Measurements from ENCODE around the gene CLEC4G.

The CLEC4G gene

DNA sequence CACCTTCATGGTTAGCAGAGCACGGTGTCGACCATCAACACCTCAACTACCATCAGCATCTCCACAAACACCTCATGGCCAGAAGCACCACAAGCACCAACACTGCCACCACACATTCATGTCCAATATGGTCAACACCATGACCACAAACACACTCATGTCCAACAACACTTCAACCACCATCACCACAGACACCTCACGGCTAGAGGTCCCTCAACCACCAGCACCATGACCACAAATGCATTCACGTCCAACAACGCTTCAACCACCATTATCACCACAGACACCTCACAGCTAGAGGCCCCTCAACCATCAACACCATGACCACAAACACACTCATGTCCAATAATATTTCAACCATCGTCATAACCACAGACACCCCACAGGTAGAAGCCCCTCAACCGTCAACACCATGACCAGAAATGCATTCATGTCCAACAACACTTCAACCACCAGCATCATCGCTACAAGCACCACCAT is 41.1 kb downstream of the CLEC4G start:
- no peak for DNase-seq

DNA sequence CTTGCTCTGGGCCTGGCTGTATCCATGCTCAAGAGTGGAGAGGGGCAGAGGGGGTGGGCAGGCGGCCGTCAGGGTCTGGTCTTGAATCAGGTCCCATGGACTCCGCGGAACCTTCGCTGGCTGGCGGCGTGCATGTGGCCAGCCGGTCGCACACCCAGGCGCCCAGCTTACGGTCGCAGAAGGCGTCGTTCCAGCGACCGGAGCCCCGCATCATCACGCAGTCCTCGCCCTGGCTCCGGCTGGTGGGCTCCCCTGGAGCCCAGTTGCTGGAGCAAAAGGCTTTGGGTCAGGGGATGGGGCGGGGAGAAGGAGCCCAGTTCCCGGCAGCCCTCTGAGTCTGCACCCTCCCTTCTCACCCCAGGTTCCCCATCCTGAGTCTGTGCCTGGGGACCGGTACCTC is 42.7 kb downstream of the CLEC4G start:
- DNase-seq, result no peak

DNA sequence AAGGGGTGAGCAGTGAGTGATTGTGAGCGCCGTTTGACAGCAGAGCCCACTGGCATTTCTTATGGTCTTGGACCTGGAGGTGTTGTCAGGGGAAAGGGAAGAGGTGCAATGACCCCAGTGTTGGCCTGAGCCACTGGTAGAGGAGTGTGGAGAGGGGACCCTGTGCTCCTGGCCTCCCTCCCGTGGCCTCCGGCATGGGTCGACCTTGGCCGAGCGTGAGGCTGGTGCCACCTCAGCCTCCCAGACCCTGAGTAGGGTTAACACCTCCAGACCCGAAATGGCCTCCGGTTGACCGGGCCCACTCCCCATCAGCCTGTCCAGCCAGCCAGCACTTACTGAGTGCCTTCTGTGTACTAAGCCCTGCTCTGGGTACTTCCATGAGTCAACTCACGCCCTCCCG is 44.7 kb downstream of the CLEC4G start:
- no peak for DNase-seq

DNA sequence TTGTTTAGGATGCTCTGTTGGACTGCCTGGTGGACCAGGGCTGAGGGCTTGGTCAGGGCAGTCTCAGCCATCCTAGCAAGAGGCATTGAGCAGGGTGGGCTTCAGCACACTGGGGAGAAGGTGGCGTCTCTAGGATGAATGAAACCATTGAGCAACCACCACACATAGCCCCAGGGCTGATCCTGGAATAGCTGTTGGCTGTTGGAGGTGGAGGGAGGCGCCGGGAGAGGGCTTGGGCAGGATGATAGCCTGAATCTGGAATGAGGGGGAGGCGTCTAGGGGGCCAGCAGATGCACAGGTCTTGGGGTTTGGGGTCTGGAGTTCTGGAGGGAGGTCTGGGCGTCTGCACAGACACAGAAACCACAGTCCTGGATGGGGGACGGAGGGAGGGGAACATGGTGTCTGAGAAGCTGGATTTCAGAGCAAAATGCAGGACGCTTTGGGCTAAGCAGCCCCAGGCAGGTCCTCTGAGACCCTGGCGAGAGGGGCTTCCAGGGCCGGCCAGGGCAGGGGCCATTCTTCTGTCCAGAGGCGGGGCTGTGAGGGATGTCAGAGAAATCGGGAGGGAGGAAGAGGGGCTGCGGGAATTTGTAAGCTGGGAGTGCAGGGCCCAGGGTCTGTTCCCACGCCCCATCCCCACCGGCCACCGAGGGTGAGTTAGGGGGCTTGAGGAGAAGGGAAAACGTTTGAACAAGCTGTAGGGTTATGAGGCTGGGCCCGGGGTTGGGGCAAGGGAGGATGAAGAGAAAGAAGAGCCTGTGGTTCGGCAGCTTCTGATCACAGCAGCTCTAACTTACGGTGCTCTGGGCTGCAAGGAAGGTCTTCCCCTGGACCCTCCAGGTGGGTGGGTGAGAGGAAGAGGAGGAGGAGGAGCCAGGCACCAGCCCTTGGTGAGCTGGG is 46.1 kb downstream of the CLEC4G start:
- no peak for DNase-seq

DNA sequence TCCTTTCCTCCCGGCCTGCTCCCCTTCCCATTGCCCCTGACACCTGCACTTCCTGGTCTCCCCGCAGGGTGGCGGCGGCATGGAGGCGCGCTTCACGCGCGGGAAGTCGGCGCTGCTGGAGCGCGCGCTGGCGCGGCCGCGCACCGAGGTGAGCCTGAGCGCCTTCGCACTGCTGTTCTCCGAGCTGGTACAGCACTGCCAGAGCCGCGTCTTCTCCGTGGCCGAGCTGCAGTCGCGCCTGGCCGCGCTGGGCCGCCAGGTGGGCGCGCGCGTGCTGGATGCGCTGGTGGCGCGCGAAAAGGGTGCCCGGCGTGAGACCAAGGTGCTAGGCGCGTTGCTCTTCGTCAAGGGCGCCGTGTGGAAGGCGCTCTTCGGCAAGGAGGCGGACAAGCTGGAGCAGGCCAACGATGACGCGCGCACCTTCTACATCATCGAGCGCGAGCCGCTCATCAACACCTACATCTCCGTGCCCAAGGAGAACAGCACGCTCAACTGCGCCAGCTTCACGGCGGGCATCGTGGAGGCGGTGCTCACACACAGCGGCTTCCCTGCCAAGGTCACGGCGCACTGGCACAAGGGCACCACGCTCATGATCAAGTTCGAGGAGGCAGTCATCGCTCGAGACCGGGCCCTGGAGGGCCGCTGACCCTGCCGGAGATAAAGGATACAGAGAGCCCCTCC is 49.6 kb downstream of the CLEC4G start:
- no peak for DNase-seq

DNA sequence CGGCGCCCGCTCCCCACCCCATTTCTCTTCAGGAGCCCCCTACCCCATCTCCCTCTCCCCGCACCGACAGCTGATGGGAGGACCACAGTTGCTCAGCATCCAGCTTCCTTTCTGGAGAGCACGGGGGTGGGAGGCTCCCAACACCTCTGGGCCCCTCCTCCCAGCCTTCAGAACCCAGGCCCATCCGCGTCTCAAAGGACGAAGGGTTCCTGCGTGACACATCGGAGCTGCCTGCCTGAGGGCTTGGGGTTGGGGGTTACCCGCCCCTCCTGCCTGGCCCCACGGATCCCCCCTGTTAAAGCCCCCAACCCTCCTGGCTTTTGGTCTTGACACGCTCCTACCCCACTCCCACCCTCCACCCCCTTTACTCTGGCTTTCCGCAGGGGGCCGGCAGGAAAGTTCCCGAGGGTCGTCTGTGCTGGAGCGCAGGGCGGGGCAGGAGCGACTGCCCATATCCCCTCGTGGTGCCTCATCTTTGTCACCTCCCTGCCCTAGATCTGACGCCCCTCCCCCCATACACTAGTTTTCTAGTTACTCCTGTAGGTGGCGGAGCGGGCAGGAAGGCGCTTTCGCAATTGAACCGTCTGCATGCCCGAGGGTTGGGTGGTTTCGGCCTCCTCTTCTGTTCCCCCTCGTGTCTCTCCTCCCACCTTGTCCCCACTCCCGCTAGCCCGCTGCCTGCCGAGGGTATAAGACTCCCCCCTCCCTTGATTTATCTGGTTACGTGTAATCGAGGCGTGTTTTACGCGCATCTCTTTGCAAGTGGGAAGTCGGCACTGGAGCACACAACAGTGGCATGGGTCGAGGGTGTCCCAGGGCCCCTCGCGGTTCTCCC is 50.4 kb downstream of the CLEC4G start:
- DNase-seq, result peak; percentile 69 to 86 (median 80)

DNA sequence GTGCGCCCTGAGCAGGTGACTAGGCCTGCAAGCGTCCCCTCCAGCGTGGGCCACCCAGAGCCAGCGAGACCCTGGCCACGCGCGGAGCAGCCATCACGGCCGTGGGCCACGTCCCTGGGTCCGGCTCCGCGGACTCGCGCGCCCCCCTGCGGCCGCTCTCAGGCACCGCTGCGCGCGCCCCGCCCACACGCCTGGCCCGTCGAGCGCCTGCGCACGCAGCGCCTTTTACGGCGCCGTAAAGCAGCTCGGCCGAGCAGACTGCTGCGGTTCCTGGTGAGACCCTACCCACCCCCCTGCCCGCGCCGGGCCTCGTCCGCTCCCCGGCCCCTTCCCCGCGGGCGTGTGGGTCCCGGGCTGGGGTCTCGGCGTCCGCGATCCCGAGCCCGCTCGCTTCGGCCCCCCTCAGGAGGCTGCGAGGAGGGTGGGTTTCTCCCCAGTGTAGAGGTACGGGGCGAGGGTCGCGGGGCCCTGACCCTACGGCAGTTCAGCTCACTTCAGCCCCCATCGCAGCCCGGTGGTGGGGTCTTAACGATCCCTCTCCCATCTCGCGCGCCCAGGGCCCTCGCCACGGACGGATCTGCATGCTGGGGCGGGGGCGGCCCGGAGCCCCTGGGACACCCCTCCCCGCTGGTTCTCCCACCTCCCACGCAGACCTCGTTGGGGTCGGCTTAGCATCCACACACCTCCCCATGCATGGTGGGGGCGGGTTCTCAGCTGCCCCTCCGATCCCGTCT is 51.1 kb downstream of the CLEC4G start, which contains the start of gene TRAPPC5:
Gene TRAPPC5, plus strand, starts transcription at position 228 of the 734 bp plus-strand sequence. CDS start 1,421 bp downstream, outside the sequence.
- peak; percentile 71 to 90 (median 82) for DNase-seq

DNA sequence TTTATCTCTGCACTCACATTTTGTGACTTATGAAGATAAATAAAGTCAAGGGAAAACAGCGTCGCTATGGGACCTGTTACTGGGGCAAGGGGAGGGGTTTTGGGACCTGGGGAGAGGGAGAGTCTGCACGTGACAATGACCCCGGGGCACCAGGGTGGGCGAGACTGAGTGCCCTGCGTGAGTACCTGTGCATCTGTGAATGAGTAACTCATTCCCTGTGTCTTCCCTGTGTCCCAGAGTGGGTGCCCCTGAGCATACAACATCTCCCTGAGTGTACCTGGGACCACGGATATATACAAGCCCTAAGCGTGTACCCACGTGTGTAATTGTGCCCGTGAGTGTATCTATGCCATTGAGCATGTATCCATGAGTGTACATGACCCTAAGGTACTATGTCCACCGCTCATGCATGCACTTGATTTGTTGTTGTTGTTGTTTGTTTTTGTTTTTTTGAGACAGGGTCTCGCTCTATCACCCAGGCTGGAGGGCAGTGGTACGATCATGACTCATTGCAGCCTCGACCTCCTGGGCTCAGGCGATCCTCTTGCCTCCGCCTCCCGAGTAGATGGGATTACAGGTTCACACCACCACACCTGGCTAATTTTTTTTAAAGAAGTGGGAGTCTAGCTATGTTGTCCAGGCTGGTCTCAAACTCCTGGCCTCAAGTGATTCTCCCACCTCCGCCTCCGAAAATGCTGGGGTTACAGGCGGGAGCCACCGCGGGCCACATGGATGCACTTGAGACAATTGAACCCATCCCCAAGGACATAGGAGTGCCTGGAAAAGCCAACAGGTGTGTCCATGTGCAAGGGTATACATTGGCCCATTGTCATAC is 51.9 kb downstream of the CLEC4G start:
- no peak for DNase-seq

DNA sequence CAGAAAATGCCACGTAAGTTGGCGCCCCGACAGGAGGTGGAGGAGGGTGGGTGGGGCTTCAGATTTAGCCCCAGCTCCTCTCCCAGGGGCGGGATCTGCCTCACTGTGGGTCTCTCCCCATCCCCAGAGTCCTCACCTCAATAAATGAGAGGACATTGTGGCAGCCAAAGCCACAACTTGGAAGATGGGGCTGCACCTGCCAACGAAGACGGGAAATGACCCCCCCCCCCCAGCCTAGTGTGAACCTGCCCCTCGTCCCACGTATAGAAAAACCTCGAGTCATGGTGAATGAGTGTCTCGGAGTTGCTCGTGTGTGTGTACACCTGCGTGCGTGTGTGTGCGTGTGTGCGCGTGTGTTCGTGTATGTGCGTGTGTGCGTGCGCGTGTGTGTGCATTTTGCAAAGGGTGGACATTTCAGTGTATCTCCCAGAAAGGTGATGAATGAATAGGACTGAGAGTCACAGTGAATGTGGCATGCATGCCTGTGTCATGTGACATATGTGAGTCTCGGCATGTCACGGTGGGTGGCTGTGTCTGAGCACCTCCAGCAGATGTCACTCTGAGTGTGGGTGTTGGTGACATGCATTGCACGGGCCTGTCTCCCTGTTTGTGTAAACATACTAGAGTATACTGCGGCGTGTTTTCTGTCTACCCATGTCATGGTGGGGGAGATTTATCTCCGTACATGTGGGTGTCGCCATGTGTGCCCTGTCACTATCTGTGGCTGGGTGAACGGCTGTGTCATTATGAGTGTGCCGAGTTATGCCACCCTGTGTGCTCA is 52.7 kb downstream of the CLEC4G start:
- DNase-seq, result peak; percentile 54 to 81 (median 66)

All from stimulated activated naive CD4-positive, alpha-beta T cell (primary cell).